Stimulated activated CD4-positive, alpha-beta T cell treated with anti-CD3 and anti-CD28 coated beads, TNF-alpha, amount 100 ng/mL, for 48 hours (primary cell): Measurements from ENCODE around the gene RIBC2.
"Not testable (repeated sequence)": the region's sequence is repeated elsewhere in the genome, so short reads cannot be mapped to it uniquely, and the experiment has no call there.

Source experiments
- DNase-seq, 3 donors: peaks; one replicate each; pipeline ENCODE4 v3.0.0-alpha.2; 2020; ENCODE audit warnings: low read depth in 3 of 3

RIBC2 gene

DNA sequence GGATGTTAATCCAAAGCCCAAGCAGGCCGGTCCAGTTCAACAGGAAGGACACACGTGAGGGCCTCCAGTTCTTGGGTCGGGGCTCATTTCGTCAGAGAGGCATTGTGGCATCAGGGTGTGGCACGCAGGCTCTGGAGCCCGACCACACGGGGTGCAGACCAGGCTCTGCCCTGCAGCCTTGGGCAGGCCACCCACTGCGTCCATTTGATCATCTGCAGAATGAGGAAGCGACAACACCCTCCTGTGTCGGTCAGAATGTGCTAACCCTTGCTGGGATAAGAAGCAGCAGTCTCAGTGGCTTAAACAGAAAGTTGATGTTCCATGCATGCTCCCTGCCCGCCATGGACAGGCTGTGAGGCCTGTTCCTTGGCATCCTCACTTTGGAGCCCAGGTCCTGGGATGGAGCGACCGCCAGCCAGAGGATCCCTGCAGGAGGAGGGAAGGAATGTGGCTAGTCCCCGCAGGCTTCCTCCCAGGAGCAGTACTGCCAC, 10.8 kb downstream of the RIBC2 start:
- no peak for DNase-seq

DNA sequence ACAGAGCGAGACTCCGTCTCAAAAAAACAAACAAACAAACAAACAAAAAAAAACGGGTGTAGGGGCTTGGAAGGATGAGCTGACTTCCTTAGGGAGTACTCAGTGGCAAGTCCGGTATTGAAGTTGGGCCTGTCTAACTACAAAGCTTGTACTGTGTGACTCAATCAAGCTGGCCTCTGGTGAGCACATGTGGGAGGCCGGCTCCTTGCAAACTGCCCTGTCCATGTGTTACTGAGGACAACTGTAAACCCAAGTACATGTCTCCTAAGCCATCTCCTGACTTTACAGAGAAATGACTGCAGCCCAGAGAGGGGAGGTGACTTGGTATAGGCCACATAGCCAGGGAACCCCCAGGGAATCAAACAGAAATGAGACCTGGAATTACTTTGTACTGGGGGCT, 11.6 kb downstream of the RIBC2 start:
- no peak for DNase-seq

DNA sequence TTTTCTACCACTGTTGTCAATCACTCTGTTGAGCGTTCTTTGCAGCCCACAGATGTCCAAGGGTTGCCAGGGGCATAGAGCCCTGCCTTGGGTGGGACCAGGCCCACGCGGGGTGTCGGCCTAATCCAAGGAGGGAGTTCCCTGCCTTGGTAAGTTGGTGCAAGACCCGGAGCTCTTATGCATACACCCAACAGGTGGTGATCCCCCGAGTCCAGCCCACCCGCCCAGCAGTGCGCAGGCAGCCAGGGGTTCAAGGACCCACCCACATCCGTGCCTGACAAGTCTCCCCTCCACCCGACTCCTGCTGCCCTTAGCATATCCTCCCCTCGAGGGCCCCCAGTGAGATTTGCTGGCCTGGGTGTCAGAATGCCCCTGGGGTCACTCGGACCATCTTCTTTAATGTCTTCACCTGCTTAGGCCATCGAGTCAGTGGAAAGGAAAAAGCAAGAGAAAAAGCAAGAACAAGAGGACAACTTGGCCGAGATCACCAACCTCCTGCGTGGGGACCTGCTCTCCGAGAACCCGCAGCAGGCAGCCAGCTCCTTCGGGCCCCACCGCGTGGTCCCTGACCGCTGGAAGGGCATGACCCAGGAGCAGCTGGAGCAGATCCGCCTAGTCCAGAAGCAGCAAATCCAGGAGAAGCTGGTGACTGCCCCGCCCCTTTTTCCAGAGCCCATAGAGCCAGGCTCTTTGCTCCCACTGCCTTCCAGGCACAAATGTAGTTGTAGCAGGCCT, 12.2 kb downstream of the RIBC2 start:
- no peak for DNase-seq

- no peak for DNase-seq
Measured at GRCh38 chr22:45426387-45426786, 12.9 kb downstream of the RIBC2 start.

- no peak for DNase-seq
Measured at GRCh38 chr22:45427114-45427513, 13.6 kb downstream of the RIBC2 start.

- no peak for DNase-seq
Measured at GRCh38 chr22:45428391-45429385, 15.2 kb downstream of the RIBC2 start.

GRCh38 chr22:45429424-45429823, 15.9 kb downstream of the RIBC2 start:
- DNase-seq: no peak

- no peak for DNase-seq
Measured at GRCh38 chr22:45429981-45430775, 16.7 kb downstream of the RIBC2 start.

DNA sequence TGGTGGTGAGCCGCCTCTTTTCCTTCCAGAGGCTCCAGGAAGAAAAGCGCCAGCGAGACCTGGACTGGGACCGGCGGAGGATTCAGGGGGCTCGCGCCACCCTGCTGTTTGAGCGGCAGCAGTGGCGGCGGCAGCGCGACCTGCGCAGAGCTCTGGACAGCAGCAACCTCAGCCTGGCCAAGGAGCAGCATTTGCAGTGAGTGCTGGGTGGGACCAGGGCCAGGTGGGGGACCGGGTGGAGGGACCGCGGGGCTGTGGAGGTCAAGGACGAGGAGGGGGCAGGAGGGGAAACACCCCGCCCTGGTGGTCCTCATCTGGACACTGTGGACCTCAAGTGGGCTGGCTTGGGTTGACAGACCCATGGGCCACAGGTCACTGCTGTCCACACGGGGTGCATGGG, 17.4 kb downstream of the RIBC2 start:
- no peak for DNase-seq

- no peak for DNase-seq
Measured at GRCh38 chr22:45434981-45435380, 21.5 kb downstream of the RIBC2 start.

DNA sequence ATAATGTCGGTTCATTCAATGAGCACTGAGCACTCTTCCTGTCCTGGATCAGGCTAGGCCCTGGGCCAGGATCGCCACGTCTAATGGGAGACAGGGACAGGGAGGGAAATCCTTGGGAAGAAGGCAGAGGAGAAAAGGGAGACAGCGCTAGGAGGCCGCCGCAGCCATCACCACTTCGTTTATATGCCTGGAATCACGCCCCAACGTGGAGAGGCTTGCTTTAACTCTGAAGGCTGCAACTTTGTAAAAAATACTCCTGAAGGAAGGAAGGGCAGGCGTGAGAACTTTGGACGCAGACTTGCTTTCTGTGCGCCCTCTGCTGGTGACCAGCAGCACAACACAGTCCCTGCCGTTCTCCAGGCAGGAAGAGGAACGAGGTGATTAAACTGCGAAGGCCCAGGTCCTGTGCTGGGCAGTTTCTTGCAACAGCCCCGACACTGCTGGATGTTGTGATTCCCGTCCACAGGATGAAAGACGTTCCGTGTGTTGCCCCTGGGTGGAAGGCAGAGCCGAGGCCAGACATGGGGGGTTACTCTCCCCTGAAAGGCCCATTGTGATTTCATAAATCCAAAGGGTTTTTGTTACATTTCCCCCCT, 22.1 kb downstream of the RIBC2 start:
- peak; percentile 47 to 71 (median 66) for DNase-seq

GRCh38 chr22:45436871-45437517, 23.5 kb downstream of the RIBC2 start:
- not testable (repeated sequence) for DNase-seq

GRCh38 chr22:45438336-45438735, 24.8 kb downstream of the RIBC2 start:
- DNase-seq: no peak

DNA sequence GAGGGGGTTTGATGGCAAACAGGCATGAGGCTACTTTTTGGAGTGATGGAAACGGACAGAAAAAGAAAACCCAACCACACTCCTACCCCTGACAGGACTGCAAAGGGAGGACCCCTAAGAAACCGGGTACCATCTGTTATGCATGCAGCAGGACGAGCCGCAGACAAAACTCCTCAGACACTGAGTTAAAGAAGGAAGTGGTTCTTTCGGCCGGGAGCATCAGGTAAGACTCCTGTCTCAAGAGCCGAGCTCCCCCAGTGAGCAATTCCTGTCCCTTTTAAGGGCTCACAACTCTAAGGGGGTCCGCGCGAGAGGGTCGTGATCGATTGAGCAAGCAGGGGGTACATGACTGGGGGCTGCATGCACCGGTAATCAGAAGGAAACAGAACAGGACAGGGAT, 27.2 kb downstream of the RIBC2 start:
- not testable (repeated sequence) for DNase-seq

DNA sequence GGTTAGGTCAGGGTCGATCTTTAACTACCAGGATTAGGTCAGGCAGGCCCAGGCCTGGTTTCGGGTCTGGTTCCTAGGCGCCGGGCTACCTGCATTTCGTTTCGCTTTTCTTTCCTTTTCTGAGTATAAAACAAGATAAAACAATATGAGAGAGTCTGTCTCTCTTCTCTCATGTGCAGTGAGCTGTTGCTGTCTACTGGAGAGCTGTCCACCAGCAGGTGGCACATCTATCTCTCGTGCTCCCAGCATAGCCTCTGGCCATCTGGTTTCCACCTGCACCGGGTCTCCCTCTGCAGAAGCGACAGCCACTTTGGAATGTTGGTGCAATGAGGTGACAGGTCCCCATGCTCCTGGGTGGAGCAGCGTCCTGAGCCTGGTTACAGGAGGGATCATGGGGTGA, 27.6 kb downstream of the RIBC2 start:
- DNase-seq: no peak

DNA sequence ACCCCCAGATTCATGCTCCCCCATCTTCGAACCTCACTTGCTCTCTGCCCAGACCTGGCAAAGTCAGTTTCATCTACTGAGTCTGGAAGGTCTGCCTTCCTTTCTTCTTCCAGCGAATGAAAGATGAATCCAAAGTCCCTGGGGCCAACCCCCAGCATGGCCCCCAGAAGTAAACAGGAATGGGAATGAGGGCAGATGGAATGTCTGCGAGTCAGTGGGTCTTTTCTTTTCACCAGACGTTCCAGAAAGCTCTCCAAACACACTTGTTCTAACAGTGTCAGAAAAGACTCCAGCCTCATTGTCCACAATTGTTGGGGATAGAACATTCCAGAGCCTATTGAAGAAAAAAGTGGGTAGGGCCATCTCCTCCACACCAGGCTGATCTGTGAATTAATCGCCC, 28.6 kb downstream of the RIBC2 start:
- DNase-seq: no peak

DNA sequence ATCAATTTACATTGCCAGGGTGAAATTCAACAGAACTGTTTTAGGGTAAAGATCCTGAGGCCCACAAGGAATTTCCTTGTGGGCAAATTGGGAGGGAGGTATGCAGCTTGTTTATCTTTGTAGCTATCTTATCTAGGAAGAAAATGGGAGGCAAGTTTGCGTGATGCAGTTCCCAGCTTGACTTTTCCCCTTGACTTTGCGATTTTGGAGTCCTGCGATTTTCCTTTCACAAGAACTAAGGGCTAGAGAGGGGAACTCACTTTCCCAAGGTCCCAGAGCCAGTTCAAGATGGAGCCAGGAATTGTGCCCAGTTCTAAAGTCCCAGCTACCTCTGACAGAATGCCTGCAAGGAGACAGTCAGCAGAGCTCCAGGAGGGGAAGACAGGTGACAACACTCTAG, 30.7 kb downstream of the RIBC2 start:
- DNase-seq: no peak

DNA sequence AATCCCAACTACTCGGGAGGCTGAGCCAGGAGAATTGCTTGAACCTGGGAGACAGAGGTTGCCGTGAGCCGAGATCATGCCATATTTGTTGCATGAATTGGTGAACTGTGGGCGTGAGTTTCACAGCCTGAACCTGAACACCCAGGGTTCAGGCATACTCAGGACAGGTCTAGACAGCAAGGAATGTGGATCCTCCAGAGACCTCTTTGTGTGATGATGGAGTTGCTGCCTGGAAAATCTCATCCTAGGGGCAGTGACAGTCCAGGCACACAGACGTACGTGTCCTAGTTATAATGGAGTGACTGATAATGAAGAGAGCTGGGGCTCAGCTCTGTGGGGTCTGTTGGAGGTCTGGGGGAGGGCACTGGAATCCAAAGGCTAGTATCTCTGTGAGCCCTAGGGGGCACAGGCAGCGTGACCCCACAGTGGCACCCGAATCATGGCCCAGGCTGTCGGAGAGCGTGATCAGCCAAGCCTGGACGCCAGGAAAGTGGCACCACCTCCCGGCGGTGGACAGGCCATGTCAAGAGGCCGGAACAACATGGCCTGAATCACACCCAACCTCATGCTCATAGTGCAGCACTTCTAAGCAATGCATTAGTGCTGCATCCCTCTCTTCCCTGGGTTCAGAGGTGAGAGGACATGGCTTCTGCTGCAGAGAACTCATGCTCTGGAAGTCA, 31.7 kb downstream of the RIBC2 start:
- DNase-seq: no peak

GRCh38 chr22:45446216-45446615, 32.7 kb downstream of the RIBC2 start:
- DNase-seq: no peak

- DNase-seq: not testable (repeated sequence)
Measured at GRCh38 chr22:45447596-45447995, 34.1 kb downstream of the RIBC2 start.
